Stimulated activated CD8-positive, alpha-beta memory T cell treated with anti-CD3 and anti-CD28 coated beads, Interleukin-15, amount 100 ng/mL, for 4 hours (primary cell): Measurements from ENCODE around the gene GRIN2C.
"Not testable (repeated sequence)": the region's sequence is repeated elsewhere in the genome, so short reads cannot be mapped to it uniquely, and the experiment has no call there.

Source experiments
- DNase-seq, 2 donors: peaks; one replicate each; pipeline ENCODE4 v3.0.0-alpha.2; 2020; ENCODE audit warnings: low read depth in 2 of 2

The GRIN2C gene

GRCh38 chr17:74859459-74860228 is at the start of gene GRIN2C:
TSS of gene GRIN2C (minus strand) at chr17:74859885. CDS start at chr17:74855092, 4,793 bp downstream.
- no peak for DNase-seq

- not testable (repeated sequence) for DNase-seq
Observed at GRCh38 chr17:74909097-74909496, 49.4 kb upstream of the GRIN2C start.

- DNase-seq: no peak
Observed at GRCh38 chr17:74907012-74907411, 47.3 kb upstream of the GRIN2C start.

DNA sequence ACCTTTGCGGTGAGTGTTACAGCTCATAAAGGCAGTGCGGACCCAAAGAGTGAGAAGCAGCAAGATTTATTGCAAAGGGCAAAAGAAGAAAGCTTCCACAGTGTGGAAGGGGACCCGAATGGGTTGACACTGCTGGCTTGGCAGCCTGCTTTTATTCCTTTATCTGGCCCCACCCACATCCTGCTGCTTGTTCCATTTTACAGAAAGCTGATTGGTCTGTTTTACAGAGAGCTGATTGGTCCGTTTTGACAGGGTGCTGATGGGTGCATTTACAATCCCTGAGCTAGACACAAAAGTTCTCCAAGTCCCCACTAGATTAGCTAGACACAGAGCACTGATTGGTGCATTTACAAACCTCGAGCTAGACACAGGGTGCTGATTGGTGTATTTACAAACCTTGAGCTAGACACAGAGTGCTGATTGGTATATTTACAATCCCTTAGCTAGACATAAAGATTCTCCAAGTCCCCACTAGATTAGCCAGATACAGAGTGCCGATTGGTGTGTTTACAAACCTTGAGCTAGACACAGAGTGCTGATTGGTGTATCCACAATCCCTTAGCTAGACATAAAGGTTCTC is 46.6 kb upstream of the GRIN2C start:
- not testable (repeated sequence) for DNase-seq

- no peak for DNase-seq
Observed at GRCh38 chr17:74904687-74905409, 45.2 kb upstream of the GRIN2C start.

GRCh38 chr17:74903671-74904070 is 44.0 kb upstream of the GRIN2C start:
- no peak for DNase-seq

- no peak for DNase-seq
Observed at GRCh38 chr17:74903034-74903433, 43.3 kb upstream of the GRIN2C start.

DNA sequence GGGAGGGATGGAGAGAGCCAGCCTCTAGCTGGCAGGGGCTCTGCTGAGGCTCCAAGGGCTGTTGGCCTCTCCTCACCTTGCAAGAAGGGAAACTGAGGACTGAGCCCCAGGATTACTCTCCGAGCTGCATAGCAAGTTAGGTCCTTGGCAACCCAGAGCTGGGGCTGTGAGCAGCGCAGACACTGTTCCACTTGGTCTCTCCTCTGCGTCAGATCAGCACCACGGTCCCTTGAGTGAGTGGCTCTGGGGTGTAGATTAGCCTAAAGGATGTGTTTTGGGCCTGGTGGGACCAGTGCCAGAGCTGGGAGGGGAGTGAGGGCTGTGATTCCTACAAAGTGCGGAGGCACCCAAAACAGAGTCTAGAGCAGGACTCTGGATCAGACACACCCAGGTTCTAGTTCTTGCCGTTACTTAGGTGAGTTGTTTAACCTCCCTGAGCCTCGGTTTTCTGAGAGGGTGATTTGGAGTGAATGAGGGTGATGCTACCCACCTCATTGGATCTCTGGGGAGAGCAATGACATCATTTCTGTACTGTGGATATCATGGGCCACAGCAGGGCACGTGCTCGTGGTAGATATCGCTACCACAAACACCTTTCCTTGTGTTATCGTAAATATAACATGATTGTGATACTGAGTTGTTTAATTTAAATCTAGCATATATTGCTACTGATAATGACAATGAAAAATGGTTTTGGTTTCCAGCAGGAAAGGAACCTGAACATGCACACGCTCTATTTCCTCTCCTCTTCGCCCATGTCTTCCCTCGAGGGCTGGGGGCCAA is 41.9 kb upstream of the GRIN2C start:
- DNase-seq: no peak

DNA sequence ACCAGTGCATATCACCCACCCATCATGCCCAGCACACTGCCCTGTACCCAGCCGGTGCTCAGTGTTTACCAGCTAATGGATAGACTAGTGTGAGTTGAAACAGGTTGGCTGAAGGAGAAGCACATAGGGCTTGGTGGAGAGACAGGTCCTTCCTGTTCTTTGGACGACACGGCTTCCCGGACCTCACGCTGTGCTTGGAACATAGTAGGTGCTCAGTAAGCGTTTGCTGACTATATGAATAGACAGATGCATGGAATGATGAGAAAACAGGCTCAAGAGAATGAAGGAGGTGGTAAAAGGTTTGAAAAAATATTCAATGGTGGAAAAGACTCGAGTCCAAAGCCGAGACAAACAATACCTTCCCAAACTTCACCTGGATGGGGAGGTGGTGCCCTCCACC is 40.5 kb upstream of the GRIN2C start:
- DNase-seq: no peak

DNA sequence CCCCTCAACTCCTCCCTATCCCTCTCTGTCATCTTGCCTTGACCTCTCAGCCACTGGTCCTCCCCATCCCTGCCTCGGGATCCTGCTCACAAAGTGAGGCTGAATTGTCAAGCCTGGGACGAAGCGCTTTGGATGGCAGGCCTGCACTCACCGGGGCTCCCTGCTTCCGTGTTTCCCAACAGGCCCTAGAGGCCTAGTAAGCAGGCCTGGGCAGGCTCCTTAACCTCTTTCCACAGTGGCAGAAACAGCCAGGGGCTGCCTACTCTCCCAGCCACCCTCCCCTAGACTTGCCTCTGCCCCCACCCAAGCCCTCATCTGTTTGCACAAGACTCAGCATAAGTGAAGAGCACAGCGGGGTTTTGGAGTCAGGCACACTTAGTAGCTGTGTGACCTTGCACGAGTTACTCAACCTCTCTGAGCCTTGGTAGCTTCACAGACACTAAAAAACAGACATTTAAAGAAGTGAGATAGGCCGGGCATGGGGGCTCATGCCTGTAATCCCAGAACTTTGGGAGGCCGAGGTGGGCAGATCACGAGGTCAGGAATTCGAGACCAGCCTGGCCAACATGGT is 38.8 kb upstream of the GRIN2C start:
- no peak for DNase-seq

DNA sequence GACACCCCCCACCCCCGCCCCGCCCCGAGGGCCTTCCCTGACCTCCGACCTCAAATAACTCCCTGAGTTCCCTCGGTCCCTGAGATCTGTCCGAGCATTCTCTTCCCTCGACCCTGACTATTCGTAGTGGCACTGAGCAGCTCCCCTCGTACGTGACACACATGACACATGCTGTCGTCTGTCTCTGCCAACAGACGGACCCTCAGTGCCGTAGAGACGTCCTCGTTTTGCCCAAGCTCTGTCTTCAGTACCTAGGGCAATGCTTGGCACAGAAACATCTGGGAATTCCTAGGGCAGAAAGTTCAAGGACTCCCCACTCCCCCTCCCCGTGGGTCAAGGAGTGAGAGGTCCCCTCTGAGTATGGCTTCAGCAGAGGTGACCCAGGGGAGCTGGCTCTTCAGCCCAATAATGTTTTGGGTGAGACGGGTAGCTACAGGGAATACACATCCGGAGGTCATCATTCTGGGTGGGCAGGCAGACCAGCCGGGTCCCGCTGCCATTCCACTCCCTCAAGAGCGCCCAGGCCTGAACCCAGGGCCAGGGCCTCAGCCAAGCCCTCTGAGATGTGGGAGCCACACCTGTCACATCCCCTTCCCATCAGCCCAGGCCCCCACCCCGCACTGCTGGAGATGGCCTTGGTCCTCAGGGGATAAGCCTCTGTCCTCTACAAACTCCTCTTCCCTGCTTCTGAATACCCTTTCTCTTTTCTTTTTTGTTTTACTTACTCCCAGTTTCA is 34.4 kb upstream of the GRIN2C start:
- no peak for DNase-seq

GRCh38 chr17:74892974-74893911 is 33.6 kb upstream of the GRIN2C start, which contains the start of gene FADS6:
TSS of gene FADS6 (minus strand) at chr17:74893633. CDS start at chr17:74893595, 38 bp downstream.
- DNase-seq: no peak

DNA sequence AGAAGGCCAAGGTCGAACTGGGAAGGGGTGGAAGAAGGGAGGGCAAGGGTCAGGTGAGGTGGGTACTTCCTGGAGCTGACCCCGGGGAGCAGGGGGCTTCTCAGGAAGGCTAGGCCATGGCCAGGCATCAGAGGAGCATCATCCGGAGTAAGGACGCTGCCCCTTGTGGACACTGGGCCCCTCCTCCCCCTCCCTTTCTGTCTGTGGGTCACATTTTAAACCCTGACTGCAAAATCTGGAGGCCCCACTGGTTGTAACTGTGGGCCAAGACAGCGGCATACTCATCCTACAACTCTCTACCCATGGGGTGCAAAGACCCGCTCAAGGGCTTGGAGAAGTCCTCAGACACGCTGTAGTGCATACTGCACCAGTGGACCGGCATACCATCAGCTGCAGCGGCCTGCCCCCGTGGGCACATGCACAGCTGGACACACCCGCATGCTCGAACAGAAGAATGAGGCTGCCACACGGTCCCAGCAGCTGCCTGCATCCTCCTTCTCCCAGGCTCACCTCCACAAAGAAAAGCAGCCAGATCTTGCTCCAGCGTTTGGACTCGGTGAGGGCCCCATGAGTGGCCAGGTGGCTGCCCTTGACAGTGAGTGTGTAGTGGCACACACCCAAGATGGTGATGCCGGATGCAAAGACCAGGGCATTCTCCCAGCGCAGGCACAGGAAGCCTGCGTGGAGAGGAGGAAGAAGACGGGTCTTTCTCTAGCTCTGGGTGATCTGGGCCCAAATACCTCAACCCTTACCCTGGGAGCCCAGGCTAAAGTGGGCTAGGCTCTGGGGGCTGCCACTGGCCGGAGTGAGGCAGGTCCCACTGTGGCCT is 32.5 kb upstream of the GRIN2C start:
- no peak for DNase-seq

DNA sequence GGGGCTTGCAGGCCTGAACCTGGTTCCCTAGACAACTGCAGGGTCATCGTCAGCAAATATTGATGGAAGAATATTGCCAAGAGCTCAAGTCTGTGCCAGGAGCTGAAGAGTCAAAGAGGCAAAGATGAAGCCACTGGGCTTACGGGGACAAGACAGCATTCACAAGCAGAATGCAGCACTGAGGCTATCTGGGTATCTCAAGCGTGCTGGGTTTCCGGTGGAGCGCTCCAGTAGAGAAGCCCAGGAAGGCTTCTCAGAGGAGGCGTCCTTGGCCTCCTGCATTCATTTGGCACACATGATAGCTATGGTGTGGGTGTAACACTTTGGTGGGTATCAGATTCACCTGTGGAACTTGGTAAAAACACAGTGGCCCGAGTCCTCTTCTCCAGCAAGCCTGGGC is 30.9 kb upstream of the GRIN2C start:
- no peak for DNase-seq

- DNase-seq: no peak
Observed at GRCh38 chr17:74888469-74888868, 28.8 kb upstream of the GRIN2C start.

DNA sequence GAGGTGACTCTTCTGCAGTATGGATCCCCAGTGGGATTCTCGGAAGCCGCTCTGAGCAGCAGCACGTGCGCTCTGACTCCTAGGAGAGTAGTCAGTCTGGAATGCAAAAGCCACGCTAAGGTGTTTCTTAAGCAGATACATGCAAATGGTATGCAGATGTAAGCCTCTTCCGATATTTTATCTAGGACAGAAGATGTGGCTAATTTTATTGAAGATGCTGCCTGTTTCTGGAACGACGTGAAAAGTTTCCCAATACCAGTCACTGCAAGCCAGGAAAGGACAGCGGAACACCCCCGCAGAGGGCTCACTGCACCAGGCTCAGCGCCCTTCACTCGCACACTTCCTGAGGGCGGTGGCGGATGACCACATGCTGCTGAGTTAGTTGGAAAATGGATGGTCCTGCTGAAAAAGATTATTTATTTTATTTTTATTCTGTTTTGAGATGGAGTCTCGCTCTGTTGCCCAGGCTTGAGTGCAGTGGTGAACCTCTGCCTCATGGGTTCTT is 23.6 kb upstream of the GRIN2C start:
- DNase-seq: no peak

- DNase-seq: no peak
Observed at GRCh38 chr17:74882517-74883240, 23.0 kb upstream of the GRIN2C start.

DNA sequence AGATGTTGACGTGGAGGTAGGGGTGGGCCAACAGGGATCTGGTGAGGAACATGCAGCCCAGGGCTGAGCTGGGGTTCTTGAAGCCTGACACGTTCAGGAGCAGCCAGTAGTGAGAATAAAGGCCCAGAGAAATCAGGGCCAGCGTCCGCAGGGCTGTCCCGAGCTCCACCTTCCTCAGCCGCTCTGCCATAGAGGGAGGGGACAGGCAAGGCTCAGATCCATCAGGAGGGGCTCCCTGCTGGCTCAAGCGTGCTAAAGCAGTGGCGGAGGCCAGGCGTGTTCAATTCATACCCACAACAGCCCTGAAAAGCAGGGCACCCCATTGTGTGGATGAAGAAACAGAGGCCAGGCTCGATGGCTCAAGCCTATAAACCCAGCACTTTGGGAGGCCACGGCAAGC is 21.4 kb upstream of the GRIN2C start:
- no peak for DNase-seq
